HG02763 (cell line): ENCODE measurements around the gene DNAJB11.
A peak's percentile ranks its signal among the peaks of the same experiment; 100 is the strongest.
"Not testable (repeated sequence)": the region's sequence is repeated elsewhere in the genome, so short reads cannot be mapped to it uniquely, and the experiment has no call there.

ENCODE experiments used
- ATAC-seq: cut with Tn5 transposase; IDR thresholded peaks from one replicate; pipeline ENCODE4 v1.9.1; 2021; ENCODE audit warnings: mild to moderate bottlenecking, moderate library complexity; ENCODE audit not compliant: unreplicated experiment

DNAJB11 gene

DNA sequence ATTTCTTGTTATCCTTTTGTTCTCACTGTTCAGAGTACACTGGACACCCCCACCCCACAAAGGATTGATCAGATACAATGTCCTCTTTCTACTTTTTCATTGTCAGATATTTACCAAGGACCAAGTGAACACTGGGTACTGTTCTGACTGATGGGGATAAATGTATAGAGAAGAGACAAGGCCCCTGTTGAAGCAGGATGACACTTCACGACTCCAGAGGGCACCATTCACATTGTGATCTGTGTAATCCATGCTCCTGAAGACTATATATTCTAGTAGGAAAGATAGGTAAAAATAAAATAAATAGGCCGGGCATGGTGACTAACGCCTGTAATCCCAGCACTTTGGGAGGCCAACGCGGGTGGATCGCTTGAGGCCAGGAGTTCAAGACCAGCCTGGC, 19.1 kb upstream of the DNAJB11 start:
- no peak for ATAC-seq

DNA sequence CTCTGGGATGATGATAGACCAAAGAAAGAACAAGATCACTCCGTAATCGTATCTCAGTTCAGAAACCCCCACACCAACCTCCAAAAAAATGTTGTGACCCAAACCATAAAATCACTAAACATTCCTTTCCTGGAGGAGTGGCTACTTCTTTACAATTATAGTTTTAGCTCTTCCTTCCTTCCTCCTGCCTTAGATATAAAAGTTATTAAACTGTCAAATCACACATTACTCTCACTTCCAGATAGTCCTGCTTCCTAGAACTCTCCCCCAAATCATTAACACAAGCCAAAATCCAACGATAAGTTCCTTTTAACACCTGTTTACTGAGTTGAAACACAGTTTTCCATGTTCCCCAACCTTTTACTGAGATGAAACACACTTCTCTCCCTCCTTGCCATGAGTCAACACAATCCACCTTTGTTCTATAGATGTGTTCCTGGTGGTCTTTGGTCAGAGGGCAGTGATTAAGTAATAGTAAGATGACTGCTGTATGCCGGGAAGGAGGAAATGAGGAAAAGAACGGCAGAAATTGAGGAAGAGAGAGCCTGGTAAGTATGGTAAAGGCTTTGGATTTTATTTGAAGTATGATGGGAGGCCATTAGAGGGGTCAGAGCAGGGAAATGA, 18.0 kb upstream of the DNAJB11 start:
- ATAC-seq: no peak

DNA sequence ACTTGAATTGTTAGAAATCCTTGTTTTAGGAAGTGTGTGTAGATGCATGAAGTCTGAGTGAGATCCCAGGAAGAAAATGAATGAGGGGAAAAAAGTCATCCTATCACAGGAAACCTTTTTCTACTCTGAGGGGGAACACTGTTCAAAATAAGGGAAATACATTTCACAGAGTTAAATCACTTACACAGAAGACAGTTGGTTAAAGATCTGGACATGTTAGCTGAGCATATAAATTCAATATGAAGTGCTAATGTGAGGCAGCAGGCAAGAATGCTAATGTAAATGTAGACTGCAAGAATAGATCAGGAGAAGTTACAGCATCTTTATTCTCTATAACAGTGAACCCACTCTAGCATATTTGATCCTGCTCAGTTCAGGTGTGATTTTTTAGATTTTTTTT, 5.9 kb upstream of the DNAJB11 start:
- ATAC-seq: no peak

DNA sequence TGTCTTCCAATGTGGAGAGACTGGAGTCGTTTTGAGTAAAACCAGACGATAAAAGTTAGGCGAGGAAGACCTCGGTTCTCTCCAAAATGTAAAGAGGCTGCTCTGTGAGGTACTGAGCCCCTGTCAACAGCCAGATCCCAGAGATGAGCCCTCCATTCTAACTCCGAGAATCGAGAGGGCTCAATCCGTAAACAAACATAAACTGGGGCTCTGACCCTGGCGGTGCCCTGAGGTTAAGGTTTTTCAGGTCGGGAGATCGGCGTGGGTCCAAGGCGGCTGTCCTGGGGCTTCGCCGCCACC, 3.8 kb upstream of the DNAJB11 start:
- no peak for ATAC-seq

DNA sequence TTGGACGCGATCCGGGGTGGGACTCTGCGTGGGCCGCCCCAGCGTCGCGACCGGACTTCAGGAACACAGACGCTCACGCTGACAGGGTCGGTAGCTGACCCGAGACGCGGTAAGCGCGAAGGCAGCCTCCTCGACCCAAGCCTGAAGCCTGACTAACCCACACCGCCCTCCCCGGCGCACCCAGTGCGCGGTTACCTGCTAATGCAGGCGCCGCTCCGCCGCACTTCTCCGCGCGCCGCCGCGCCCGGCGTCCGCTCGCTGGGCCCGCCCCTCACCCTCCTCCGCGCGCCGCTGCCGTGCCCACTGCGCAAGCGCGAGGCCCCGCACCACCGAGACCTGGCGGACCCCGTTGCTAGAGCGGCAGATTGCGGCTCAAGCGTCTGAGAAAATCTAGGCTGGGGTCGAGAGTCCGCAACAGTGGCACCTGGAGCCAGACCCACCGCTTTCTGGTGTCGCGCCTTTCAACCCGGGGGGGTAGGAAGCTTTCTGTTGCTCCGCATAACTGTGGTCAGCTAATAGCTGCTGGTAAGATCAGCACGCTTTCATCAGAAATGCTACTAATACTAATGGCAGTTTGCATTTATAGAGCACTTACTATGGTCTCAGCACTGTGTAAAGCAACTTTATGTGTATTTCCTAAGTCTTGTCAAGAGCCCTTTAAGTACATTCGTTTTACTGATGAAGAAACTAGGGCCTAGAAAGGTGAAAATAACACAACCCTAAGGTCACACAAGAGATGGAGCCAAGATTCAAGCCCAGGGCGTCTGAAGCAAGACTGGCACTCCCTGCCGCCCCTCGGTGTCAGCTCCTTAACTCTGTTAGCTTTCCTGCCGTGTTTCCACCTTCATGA, 3.2 kb upstream of the DNAJB11 start, which contains the start of gene TBCCD1:
TSS of gene TBCCD1 (minus strand) at position 268 of the 850 bp plus-strand sequence. CDS start 3,010 bp downstream, outside the sequence.
- peak; percentile 39 for ATAC-seq

DNA sequence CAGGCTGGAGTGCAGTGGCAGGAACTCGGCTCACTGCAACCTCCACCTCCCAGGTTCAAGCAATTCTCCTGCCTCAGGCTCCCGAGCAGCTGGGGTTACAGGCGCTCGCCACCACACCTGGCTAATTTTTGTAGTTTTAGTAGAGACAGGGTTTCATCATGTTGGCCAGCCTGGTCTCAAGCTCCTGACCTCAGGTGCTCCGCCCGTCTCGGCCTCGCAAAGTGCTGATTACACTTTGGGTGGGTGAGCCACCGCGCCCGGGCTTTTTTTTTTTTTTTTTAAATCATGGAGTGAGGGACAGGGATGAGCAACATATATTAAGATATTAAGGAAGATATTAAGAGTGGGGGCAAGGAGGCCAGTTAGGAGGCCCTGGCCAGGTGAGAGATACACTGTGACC, 1.2 kb upstream of the DNAJB11 start:
- not testable (repeated sequence) for ATAC-seq

DNA sequence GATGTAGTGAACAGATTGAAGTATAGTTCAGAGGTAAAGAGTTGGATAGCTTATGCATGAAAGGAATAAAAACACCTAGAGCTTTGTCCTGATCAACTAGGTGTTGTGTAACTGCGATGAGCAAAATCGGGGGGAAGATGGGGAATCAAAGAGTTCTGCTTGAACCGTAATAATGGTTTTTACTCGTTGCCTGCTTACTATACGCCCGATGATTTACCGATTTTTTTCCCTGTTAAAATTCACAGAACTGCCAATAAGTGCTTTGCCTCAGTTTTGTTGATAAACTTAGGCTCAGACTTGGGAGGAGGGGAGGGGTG, 783 bp upstream of the DNAJB11 start:
- ATAC-seq: no peak

DNA sequence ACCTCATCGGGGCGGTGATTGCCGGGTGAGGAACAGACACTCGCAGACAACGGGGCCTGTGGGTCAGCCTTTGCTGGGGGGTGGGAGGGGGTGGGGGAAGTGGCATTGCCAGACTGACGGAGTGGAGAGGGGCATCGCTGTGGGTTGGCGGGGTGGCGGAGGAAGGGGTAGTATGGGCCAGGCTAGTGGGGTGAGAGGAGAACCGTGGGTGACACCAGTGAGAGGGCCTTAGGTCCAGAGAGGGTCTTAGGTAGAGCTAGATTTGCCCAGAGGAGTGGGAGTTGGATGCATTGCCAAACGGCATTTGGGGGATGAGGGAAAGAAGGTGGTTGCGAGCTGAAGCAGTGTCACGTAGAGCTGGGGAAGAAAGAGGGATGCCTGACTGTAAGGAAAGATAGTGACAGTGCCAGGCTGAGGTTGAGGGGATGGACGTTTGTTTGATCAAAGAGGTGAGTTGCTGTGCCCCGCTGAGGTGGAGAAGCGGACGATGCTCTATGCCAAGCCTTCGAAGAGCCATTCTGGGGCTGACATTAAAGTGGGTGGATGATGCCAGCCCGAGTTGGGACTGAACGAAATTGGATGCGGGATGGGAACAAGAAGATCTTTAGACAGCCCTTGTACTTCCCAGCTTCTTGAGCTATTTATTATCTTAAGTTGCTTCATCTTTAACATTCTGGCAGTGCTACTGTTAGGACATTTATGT, 572 bp downstream of the DNAJB11 start:
- no peak for ATAC-seq

DNA sequence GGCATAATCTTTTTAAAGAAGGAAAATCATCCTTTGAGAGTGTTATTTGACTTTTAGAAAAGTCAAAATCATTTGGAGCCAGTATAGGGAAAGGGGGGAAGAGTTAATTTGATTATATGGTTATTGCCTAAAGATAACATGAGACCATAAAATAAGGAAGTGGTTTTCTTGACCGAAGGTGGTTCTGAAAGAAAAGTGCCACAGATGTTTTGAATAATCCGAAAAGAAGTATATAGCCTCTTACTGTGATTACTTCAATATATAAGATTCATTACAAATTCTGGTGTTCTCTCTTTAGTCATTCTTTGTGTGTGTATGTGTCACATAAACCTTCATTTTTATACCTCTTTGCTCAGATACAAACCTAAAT, 1.1 kb downstream of the DNAJB11 start:
- ATAC-seq: no peak

DNA sequence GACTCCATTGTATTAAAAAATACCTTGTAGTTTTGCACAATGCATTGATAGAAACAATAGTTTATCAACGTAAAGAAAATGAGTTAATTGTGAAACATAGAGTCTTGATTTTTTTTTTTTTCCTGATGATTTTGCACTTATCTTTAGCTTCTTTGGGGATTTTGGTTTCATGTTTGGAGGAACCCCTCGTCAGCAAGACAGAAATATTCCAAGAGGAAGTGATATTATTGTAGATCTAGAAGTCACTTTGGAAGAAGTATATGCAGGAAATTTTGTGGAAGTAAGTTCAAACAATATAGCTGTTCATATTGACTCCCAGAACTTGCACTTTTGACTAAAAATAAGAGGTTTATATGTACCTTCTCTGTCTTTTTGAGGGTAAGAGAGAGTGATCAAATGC, 7.0 kb downstream of the DNAJB11 start:
- no peak for ATAC-seq

DNA sequence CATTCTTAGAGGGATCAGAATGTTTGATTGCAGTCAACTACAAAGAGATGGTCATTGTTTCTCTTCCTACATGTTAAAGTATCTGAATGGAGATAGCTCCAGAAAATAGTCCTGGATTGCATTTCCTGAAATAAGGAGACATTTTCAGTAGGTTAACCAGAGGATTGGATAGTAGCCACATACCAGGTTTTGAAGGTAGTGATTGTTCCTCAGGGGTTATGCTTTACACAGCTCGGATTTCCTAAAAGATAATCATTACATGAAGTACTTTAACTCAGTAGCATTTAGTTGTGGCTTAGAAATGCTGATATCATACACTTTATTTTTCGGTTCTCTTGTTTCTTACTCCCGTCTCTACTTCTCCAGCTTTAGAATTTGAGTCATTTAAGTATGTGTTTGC, 10.3 kb downstream of the DNAJB11 start:
- ATAC-seq: no peak

DNA sequence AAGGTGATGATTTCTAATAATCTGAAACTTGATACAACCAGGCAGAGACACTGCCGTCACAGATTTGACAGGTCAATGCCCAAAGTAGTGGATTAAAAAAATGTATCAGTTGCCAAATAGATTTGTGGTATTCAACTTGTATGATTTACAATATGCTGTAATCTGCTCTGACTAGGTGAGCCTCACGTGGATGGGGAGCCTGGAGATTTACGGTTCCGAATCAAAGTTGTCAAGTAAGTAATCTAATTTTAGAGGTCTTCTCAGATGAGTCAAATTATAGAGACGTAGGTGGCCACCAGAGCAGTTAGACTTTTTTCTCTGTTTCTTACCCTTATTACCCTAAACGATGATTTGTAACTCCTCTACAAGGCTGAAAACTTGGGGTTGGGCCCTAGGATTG, 12.0 kb downstream of the DNAJB11 start:
- no peak for ATAC-seq

DNA sequence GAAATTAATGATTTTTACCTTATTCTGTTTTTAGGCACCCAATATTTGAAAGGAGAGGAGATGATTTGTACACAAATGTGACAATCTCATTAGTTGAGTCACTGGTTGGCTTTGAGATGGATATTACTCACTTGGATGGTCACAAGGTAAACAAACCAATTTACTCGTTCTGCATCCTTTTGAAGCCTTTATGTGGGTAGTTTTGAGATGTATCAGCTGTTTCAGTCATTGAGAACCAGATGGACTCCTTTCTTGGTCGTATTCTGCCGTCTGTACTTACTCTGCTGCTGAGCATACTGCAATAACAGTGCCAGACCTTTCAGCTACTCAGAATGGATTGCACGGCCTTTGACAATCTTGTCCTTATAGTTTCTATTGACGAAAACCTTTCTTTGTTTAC, 13.3 kb downstream of the DNAJB11 start:
- ATAC-seq: no peak

DNA sequence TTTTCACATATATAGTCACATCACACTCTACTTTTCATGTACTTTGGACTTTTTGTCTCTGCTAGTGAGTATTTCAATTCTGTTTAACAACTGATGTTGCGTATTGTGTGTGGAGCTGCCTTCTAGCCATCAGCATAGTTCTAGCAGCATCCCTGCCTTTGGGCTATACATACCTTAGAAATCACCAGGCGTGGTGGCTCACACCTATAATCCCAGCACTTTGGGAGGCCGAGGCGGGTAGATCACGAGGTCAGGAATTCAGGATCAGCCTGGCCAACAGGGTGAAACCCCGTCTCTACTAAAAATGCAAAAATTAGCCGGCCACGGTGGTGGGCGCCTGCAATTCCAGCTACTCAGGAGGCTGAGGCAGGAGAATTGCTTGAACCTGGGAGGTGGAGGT, 15.7 kb downstream of the DNAJB11 start:
- not testable (repeated sequence) for ATAC-seq

DNA sequence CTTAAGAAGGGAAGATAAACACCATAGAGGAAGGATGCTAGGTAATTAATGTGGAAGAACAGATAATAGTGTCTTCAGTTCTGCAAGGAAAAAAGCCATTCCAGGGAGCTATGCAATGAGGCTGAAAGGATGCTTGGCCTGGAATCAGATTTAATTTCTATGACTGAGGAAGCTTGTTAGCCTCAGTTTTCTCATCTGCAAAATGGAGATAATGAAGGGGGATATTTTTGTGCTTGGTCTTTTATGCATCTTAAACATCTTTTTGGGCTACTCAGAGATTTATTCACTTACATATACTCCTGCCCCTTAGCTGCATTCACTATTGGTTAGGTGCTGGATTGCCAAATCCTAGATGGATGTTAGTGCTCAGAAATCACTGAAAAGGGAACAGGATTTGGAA, 16.7 kb downstream of the DNAJB11 start:
- no peak for ATAC-seq

DNA sequence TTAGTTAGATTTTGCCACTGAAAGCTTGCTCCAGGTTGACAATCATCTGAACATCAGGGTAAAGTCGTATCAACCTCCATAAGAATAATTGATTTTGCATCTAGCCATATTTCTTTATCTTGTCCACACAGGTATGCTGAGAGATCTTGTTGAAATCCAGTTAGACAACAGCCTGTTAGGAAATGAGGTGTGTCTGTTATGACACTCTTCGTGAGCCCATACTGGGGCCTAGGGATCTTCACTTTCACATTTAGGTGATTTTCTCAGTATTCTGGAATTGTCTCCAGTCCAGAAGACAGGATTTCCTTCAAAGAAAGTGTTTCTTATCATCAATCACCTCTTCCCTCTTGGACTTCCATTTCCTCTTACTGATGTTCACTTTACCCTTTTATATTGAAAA, 18.1 kb downstream of the DNAJB11 start:
- no peak for ATAC-seq

DNA sequence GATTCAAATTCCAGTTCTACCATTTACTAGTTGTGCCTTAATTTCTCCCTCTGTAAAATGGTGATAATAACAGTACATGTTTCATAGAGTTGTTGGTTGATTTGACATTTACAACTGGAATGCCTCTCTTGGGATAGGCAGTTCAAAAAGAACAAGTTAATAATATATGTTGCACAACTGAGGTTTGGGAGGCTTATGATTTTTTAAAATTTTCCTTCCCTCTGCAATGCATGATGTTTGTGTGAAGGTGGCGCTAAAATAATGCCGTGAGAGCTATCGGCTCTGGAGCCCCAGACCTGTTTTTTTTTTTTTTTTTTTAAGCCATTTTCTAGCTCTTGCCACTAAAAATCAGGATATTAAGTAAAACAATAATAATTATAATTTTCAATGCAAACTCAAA, 18.6 kb downstream of the DNAJB11 start:
- no peak for ATAC-seq

DNA sequence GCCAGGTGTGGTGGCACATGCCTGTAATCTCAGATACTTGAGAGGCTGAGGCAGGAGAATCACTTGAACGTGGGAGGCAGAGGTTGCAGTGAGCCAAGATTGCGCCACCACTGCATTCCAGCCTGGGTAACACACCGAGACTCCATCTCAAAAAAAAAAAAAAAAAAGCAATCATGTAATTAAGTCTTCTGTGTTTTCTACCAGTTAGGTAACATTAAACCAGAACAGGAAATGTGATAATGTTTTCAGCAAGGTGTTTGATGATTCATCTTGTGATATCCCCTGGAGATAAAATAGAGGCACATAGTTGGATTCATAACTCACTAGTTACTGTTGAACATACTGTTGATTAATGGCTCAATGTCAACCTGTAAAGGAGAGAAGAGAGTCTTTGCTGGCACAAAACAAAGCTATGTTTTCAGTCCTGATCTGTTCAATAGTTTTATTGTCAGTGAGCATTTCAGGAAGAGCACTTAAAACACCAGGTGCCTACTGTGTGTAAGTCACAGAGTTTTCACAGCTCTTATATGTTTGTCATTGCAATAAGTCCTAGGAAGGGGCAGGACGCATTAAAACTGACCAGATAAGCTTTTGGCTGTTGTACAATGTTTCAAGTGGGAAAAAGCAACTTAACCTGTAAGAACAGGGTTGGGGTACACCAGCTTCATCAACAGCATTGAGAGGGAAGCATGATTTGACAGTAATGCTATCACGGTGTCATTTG, 19.5 kb downstream of the DNAJB11 start:
- ATAC-seq: no peak

DNA sequence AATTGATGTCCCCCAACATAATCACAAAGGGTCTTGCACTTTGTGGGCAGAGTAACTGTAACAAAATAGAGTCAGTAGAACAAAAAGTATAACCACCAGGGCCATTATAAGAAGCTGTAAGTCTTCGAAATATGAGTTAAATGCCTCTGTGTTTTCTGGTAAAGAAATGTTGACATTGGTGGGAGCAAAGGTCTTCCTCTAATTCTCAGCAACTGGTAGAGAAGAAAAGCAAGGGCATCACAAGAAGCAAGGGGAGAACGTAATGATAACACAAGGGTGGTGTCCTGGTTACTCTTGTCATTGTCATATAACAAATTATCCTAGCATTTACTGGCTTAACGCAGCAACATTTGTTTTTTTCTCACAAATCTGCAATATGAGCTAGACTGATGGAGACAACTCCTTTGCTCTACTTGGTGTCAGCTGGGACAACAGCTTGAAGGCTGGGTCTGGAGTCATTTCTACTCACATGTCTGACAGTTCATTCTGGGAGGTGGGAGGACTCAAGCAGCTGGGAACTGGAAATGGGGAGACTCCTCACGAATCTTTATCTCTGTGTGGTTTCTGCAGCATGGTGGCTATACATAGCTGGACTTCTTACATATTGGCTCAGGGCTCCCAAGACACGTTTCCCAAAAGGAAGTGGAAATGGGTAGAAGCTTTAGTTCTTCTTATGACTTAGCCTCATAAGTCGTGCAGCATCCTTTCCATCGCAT, 20.2 kb downstream of the DNAJB11 start:
- no peak for ATAC-seq

DNA sequence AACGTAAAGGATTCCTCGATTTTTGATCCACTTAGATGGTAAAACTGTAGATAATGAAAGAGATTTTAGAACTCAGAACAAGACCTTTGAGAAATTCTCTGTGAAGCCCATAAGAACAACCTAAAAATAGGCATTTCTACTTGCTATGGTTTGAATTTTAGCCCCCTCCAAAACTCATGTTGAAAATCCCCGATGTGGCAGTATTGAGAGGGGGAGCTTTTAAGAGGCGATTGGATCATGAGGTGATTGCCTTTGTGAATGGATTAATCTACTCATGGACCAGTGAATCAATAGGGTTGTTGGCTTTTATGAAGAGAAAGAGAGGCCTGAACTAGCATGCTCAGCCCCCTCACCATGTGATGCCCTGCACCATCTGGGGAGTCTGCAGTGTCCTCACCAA, 22.2 kb downstream of the DNAJB11 start:
- ATAC-seq: no peak

DNA sequence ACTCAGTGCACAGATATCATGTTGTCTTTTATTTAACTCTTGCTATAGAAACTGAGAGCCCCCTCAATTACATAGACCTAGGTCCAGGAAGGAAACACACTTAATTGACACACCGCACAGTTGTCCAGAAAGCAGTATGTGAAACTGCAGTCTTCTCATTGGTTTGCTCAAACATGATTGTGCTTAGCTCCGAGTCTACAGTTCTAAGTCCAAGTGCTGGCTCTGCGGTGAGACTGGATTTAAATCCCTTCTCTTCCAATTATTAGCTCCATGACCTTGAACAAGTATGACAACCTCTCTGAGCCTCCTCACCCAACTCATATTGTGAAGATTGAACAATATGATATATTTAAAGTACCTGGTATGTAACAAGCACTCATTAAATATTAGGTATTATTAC, 23.3 kb downstream of the DNAJB11 start:
- ATAC-seq: no peak
